Activated CD8-positive, alpha-beta memory T cell treated with anti-CD3 and anti-CD28 coated beads, Interleukin-2, amount 50 U/mL, for 24 hours (primary cell): Measurements from ENCODE around the gene ATN1.
A peak's percentile ranks its signal among the peaks of the same experiment; 100 is the strongest.

Experiments used
- DNase-seq: peaks from one replicate; pipeline ENCODE4 v3.0.0-alpha.2; 2020; ENCODE audit errors: extremely low read depth

The ATN1 gene

DNA sequence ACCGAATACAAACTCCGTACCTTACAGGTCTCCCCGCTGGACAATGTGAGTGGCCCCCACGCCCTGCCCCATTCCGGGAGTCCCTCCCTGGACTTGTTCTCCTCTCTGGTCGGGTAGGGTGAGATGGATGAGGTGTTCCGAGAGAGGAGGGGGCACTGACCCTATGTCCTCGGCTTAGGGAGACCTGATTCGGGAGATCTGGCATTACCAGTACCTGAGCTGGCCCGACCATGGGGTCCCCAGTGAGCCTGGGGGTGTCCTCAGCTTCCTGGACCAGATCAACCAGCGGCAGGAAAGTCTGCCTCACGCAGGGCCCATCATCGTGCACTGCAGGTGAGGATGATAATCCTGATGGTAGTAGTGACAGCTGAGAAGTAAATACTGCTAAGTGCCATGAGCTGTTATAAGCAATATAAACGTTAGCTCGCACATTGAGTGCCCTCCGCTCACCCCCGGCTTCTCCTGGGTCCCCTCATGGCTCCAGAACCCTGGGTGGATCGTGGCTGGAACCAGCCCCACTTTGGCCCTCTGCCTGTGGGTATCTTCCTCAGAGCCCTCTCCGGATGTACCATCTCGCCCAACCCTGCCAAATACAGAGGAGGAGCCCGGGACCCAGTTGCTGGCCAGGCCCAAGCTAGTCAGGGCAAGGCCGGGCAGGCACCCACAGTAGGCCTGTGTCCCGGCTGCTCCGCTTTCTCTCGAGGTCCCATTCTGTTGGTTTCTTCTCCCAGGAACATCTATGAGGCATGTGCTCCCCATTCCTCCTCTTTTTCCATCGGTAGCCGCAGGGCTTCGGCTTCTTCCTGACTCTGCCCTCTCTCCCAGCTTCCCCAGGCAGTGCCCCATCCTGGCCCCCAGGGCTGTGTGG lies 30.2 kb downstream of the ATN1 start:
- DNase-seq = no peak

DNA sequence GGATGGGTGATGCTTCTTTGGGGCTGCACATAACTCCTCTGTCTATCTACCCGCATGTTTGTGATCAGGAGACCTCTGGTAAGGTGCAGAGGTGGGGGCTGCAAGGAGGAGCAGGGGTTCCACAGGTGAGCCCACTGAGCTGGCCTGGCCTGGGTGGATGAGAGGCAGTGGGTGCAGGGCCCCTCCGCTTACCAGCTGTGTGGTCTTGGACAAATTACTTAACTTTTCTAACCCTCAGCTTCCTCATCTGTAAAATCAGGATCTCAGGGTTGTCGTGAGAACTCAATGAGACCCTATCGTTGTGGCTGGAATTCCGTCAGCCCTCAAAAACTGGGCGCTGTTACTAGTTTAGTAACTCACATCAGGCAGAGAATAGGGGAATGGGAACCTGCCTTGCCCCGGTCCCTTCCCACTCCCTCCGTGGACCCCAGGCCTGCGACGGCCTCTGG lies 30.9 kb downstream of the ATN1 start:
- DNase-seq = no peak

DNA sequence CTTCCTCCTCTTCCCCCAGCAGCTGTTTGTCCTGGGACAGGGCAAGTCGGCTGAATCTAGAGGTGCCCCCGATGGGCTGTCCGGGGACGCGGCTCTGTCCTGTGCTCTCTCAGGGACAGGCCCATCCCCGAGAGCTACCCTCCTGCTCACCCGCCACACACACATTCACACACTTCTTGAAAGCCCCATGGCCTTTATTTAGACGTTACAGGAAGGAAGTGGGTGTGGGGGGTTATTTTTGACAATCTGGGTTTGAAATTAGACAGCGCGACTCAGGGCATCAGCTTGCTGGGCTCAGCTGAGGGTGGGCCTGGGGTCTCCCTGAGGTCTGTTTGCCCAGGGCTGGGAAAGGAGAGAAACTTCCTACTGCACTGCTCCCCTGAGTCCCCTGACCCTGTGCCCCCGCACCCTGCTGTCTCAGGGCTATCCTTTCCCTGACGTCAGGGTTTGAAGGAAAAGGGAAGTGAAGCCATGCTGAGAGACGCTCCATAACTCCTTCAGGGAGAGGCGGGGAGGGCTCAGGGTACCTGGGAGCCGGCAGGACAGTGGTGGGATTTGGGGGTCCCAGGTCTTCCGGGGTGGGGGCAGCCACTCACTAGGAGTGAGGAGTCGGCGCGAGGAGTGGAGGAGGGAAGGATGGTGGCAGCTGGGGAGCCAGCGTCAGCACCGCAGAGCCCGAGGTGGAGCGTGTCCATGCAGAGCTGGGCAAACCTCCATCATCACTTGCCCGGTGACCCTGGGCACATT lies 31.5 kb downstream of the ATN1 start:
- DNase-seq = no peak

DNA sequence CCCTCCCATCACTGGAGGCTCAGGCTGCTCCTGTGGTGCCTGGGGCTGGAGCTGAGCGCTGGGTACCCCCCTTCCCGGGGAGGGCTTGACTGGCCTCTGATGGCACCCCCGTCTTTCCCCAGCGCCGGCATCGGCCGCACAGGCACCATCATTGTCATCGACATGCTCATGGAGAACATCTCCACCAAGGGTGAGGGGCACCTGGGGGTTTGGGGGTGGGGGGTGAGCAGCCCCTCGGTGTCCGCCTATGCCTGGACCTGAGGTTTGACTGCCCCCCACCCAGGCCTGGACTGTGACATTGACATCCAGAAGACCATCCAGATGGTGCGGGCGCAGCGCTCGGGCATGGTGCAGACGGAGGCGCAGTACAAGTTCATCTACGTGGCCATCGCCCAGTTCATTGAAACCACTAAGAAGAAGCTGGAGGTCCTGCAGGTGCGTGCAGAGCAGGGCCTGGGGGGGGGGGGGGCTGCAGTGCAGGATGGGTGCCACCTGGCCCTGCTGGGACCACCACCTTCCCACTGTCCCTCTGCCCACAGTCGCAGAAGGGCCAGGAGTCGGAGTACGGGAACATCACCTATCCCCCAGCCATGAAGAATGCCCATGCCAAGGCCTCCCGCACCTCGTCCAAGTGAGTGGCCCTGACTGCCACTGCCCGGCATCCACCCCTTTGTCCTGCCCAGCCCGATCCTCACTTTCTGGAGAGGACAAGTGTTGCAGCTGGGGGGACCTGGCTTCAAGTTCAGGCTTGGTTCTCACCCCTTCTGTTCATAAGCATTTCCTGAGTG lies 32.2 kb downstream of the ATN1 start:
- no peak for DNase-seq

DNA sequence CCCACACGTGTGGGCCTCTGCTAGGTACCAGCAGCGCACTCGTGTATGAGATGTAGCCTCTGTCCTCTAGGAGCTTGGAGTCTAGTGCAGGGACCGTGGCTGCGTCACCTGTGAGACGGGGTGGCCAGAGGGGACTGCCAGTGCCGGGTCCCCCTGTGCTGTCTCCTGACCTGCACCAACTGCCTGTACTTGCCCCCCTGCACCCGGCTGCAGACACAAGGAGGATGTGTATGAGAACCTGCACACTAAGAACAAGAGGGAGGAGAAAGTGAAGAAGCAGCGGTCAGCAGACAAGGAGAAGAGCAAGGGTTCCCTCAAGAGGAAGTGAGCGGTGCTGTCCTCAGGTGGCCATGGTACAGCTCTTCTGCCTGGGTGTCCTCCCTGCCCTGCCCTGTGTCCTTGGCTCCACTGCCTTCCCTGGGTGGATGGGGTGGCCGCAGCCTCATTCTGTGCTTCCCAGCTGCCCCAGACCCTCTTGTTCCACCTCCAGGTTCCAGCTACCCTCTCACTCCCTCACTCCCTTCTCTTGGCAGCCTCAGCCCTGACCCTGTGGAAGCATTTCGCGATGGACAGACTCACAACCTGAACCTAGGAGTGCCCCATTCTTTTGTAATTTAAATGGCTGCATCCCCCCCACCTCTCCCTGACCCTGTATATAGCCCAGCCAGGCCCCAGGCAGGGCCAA lies 33.0 kb downstream of the ATN1 start:
- no peak for DNase-seq

DNA sequence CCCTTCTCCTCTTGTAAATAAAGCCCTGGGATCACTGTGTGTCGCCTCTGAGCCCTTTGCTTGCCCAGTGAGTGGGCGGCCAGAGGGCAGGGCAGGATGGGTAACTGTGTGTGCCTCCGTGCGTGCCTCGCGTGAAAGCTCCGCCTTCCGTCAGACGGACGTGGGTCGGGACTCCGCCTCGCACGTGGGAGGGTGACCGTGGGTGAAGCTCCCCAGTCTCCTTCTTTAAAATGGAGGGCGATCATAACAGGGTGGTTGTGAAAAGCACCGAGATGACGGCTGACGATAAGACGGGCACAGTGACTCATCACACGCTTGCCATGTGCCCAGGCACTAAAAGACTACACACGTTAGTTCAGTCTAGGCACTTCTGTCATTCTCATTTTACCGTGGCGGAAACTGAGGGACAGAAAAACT lies 33.5 kb downstream of the ATN1 start:
- peak; percentile 87 for DNase-seq

DNA sequence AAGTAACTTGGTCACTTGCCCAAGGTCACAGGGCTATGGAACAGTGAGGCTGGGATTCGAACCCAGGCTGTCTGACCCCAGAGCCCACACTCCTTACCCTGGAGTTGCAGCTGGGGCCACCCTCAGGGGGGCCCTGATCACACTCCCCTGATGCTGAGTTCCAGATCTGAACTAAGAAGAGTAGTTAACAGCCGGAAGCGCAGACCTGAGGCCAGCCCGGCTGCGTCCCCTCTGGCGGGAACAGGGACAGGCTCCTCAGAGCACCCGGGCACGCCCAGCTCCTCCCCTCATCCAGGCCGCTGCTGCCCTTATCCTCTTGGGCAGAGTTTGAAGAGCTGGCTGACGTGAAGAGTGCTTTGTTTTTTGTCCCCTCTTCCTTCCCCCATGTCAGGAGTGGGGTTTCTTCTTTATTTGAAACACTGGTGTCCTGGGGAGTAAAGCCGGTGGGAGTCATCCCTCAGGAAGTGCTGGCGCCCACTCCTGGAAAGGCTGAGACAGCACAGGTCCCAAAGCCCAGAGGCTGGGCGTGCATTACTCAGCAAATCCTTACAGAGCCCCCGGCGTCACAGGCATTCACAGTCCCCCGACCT lies 34.0 kb downstream of the ATN1 start:
- DNase-seq = no peak

DNA sequence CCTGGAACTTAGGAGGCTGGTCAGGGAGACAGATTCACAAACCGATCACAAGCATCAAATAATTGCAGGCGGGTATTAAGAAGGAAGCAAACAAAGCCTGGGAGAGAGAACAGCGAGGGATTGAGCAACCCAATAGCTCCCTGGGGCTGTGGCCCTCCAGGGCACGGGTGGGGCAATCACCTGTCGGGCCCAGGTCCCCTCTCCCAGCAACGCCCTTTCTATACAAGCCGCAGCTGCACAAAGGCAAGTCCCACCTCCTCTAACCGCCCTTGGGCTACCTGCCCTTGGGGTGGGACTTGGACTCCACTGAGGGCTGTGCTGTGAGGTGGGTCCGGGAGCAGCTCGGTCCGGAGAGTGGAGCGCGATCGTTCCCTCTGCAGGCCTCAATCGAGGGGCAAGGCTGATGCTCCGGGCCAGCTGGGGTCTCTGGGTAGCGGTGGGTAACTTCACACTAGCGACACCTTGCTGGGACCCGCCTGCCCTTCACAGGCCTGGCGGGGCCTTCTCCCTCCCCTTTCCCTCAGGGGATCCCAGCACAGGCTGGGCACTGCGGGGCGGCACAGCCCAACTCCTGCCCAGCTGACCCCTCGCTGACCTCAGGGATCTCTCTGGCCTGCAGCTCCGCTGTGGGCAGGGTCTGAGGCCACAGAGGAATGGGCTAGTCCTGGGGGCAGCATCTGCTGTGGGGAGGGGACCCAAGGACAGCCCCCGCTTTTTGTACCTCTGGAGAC lies 34.7 kb downstream of the ATN1 start:
- no peak for DNase-seq

DNA sequence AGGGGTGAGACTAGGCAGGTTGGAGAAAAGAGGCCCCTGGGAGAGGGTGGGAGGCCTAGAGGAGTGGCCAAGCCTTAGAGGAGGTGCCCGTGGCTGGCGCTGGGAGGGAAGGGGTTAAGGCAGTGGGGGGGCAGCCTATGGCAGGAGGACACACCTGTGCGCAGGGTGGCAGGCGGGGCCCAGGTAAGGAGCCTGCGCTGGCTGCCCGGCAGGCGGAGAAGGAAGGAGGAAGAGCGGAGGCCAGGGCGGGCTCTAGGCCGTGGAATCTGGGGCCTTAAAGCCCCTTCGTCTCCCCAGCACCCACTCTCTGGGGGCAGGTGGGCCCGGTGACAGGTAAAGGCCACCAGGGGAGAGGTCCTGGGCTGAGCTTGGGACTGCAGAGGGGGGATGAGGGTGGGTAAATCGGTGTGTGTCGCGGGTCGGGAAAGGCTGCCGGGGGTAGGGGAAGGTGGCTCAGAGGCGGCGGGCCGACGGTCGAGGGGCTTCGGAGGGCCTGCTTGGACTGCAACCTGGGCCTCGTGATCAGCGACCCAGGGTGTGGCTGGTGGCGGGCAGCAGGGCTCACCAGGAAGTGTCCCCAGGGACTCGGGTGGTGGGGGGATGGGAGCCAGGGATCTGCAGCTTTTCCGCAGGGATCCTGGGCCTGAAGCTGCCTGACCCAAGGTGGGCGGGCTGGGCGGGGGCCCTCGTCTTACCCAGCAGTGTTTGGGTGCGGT lies 35.4 kb downstream of the ATN1 start:
- no peak for DNase-seq

DNA sequence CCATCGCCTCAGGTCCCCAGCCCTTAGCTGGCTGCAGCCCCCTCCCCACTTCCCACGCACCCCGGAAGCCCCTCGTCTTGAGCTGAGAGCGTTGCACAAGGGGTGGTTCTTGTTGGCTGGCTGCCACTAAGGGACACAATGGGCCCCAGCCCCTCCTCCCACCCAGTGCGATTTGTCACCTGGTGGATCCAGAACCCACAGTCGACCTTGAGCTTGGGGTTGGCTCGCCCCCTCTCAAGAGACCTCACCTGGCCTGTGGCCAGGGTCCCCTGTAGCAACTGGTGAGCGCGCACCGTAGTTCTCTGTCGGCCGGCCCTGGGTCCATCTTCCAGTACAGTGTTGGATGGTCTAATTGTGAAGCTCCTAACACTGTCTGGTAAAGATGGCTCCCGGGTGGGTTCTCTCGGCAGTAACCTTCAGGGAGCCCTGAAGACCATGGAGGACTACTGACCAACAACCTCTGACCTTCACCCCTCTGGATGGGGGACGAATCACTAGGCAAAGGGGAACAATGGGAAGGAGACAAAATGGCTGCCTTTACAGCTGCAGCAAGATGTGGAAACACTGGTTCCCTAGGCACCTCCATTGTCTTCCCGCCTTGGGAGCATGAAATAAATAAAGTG lies 36.1 kb downstream of the ATN1 start:
- DNase-seq = no peak

DNA sequence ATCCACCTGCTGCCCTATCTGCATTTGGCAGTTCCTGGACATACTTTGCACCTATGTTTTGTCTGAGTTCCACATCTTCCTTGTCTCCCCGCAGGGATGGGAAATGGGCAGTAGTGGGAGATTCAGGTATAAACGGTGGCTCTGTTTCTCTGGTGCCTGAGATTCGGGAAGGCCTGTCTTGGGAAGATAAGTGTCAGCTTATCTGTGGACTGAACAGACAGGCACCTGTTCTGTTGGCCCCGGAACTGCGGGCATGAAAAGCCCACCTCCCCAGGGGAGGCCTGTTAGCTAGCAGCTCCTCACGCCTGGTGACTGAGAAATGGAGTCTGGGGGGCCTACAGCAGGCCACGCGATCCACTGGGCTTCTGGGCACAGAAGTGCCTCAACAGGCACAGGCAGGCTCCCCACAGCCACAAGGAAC lies 36.9 kb downstream of the ATN1 start:
- DNase-seq = no peak

DNA sequence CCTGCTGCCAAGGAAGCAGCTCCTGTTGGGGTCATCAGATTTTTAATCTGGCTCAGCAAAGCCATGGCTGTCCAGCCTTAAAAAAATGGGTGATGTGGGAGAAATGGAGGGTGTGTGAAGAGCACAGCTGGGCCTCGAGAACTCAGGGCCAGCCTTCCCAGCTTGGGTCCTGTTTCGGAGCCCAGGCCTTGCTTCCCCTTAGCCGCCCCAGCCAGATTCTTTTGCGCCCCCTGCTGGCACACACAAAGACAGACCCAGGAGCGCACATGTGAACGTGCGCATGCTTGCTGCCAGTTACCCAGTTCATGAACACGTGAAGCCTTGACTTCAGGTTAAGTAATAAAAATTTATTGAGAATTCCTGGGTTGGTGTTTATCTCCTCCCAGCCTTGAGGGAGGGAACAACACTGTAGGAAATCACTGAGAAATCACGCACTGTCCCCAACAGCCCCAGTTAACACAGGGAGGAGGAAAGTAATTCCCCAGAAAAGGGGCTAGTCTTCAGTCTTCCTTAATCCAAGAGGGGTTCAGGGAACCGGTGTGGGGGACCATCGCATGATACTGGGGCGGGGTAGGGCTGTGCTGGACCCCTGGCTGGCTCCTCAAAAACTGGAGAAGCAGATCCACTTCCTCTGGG lies 37.4 kb downstream of the ATN1 start:
- DNase-seq = peak; percentile 77

DNA sequence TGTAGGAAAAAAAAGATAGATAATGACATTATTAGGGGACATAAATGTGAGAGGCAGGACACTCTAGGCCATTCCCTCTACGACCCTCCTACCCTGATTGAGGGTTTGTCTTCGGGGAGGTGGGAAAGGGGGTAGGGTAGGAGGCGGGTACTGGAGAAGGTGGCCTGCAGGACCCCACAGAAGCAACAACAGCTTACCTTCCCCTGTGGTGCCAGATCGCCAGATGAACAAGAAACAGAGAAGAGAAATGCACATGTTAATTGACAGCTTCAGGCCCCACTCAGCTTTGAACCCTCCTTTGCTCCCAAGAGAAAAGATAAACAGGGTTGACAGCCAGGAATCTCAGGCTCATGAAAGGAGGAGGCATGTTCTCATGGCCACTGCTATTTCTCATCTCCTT lies 38.0 kb downstream of the ATN1 start:
- no peak for DNase-seq

DNA sequence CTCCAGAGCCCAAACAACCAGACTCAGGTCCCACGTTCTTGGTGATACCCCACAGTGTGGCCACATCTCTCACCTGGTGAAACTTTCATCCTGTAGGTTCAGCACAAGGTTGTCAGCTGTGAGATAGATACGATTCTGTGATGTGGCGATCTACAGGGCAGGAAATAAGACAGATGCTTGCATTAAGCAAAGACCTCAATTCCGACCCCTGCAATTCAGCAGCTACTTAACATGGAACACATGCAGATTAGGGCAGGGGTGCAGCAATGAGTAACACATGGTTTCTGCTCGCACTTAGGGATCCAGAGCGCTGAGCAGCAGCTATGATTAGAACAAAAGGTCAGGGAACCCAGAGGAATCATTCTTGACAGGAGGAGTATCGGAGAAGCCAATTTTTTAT lies 38.6 kb downstream of the ATN1 start:
- no peak for DNase-seq

DNA sequence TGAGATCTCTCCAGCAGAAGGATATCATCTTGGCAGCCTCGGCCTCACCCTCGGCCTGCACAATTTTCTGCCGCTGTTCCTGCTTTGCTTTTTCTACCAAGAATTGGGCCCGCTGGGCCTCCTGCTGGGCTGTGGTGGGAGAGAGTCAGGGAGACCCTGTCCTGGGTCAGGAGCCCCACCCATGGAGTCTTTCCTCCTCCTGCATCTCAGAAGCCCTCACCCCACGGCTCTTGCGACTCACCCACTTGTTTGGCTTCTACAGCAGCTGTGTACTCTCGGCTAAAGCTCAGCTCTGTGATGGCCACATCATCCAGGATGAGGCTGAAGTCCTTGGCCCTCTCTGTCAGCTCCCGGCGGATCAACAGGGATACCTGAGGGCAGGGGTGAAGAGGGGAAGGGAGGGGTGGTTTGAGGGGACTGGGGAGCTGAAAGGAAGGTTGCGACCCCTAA lies 39.9 kb downstream of the ATN1 start:
- DNase-seq = no peak

DNA sequence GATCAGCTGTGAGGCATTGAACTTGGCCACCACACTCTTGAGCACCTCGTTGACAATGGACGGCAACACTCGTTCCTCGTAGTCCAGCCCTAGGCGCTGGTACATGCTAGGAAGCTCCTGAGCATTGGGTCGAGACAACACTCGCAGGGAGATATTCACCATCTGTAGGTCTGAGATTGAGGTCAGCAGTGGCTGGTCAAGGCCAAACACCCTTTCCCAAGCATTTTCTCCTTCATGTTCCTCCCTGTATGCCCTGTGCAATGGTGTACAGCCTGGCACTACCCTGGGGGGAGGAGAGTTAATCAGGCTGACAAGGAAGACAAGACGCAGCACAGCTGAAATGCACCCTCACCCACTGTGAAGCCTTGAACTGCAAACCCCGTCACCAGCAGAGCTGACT lies 40.7 kb downstream of the ATN1 start:
- no peak for DNase-seq

DNA sequence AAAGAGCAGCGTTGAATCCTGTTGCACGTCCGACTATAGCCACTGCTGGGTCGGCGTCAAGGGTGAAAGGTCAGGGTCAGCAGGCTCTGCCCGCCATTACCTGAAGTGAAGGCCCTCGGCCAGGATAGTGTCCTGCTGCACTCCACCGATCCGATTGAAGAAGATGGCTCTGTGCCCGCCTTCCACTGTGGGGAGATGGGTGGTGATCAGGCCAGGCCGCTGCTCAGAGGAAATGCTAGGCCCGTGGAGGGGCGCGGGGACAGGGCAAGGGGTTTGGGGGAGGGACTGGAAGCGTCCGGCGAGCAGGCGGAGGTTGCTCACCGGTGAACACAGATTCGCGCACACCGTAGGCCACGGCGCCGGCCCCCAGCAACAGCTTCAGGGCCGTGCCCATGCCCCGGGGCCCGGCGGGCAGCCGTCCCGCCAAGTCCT lies 42.4 kb downstream of the ATN1 start:
- no peak for DNase-seq

DNA sequence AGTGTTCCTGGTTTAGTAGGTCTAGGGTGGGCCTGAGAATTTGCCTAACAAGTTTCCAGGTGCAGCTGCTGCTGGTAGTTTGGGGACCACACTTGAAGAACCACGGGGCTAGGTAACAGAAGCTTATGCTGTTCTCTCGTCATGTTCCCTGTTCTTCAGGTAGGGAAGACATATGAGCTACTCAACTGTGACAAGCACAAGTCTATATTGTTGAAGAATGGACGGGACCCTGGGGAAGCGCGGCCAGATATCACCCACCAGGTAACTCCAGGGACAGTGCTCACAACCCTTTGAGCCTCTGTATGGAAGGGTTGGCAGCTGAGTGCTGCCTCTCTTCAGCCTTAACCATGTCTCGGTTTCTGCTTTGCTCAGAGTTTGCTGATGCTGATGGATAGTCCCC lies 46.4 kb downstream of the ATN1 start:
- no peak for DNase-seq
